Measurements from ENCODE around the gene UBE2E3.

GRCh38 chr2:181095486-181095885 is 115.1 kb downstream of the UBE2E3 start:
- TF ChIP-seq CTCF (IDR thresholded peaks at IDR 0.05): no peak
- TF ChIP-seq POLR2A (IDR thresholded peaks at IDR 0.05): no peak
